GM18873 (cell line): Measurements from ENCODE around the gene TXNDC11.
"Not testable (repeated sequence)": the region's sequence is repeated elsewhere in the genome, so short reads cannot be mapped to it uniquely, and the experiment has no call there.

Experiments used
- ATAC-seq: cut with Tn5 transposase; IDR thresholded peaks from one replicate; pipeline ENCODE4 v1.9.1; 2021; ENCODE audit warnings: mild to moderate bottlenecking, moderate library complexity, moderate number of reproducible peaks; ENCODE audit not compliant: unreplicated experiment, low FRiP score

Gene TXNDC11, protein sequence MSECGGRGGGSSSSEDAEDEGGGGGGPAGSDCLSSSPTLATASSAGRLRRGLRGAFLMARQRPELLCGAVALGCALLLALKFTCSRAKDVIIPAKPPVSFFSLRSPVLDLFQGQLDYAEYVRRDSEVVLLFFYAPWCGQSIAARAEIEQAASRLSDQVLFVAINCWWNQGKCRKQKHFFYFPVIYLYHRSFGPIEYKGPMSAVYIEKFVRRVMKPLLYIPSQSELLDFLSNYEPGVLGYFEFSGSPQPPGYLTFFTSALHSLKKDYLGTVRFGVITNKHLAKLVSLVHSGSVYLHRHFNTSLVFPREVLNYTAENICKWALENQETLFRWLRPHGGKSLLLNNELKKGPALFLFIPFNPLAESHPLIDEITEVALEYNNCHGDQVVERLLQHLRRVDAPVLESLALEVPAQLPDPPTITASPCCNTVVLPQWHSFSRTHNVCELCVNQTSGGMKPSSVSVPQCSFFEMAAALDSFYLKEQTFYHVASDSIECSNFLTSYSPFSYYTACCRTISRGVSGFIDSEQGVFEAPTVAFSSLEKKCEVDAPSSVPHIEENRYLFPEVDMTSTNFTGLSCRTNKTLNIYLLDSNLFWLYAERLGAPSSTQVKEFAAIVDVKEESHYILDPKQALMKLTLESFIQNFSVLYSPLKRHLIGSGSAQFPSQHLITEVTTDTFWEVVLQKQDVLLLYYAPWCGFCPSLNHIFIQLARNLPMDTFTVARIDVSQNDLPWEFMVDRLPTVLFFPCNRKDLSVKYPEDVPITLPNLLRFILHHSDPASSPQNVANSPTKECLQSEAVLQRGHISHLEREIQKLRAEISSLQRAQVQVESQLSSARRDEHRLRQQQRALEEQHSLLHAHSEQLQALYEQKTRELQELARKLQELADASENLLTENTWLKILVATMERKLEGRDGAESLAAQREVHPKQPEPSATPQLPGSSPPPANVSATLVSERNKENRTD

DNA sequence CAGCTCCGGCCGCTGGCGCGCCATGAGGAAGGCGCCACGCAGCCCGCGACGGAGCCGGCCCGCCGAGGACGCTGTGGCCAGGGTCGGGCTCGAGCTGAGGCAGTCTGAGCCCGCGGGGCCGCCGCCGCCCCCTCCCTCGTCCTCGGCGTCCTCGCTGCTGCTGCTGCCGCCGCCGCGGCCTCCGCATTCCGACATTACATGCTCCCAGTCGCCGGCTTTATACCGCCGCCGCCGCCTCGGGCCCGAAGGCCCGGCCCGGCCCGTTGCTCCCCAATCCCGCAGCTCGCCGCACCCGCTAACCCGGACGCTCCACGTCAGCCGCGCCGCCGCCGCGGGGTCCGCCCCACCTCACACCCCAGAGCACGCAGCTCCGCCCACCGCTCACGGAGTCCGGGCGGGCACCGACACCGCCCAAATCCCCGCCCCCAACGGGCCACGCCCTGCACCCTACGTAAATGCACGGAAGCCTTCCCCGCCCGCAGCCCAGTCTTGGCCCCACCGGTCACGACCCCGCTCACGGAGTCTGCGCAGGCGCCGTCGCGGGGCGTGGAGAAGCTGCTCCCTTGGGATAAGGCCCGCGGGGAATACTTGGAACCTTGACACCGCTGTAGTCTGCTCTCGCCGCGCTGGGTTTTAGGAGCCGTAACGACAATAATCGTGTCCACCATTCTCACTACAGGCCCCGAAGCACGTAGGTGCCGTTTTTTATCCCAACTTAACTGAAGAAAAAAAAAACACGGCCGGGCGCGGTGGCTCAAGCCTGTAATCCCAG lies at the start of gene TXNDC11:
TXNDC11 (minus strand) TSS at position 322 of the 772 bp plus-strand sequence; CDS start at position 195, 127 bp downstream.
- peak; percentile 88 for ATAC-seq

DNA sequence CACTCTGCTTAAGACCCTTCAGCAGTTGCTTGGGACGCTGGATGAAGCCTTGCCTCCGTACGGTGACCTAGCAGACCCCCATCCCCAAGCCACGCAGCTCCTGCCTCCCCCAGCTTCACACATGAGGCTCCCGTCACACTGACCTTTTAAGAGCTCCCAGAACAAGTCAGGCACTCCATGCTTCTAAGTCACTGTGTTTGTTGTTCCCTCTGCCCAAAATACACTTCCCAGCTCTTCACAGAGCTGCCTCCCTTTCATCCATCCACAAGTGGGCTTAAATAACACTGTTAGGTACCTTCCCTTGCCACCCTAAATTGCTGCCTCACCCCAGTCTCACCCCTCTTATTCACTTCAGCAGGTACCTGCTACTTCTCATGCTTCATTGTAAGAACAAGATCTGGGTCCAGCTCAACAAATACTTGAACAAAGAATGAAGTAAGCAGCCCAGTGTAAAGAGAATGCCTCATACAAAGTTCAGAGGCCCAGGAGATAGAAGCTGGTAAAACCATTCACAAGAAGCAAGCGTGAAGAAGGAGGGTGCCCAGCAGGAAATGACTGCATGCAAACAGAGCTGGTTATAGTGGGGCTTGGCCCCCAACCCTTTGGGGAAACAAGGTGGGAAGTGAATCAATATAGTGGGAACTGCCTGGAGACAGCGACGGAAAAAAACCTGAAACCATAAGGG lies 48.6 kb upstream of the TXNDC11 start:
- no peak for ATAC-seq

- no peak for ATAC-seq
Measured at GRCh38 chr16:11788914-11789313, 46.3 kb upstream of the TXNDC11 start.

GRCh38 chr16:11784980-11785599 lies 42.4 kb upstream of the TXNDC11 start:
- ATAC-seq: not testable (repeated sequence)

GRCh38 chr16:11784381-11784780 lies 41.7 kb upstream of the TXNDC11 start:
- not testable (repeated sequence) for ATAC-seq

GRCh38 chr16:11784038-11784369 lies 41.3 kb upstream of the TXNDC11 start:
- no peak for ATAC-seq

GRCh38 chr16:11783319-11784037 lies 40.8 kb upstream of the TXNDC11 start:
- peak; percentile 51 for ATAC-seq

DNA sequence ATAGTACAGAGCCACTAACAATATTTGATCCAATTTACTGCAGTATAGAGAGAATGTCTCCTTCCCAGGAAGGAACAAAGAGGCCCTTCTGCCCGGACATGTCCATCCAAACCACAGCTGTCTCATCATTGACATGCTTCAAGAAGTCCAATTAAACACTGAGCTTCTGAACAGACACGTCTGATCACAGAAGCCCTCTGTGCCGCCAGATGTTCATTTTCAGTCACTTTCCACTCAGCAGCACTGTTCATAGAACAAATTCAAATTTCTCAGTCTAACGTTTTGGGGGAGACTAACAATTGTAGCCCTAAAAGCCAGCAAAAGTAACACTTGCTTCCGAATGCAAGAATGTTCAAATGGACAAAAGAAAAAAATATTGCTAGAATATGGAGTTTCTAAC lies 39.1 kb upstream of the TXNDC11 start:
- ATAC-seq: no peak

- ATAC-seq: no peak
Measured at GRCh38 chr16:11780991-11781680, 38.5 kb upstream of the TXNDC11 start.

GRCh38 chr16:11779074-11779473 lies 36.4 kb upstream of the TXNDC11 start:
- no peak for ATAC-seq

GRCh38 chr16:11774065-11774626 lies 31.5 kb upstream of the TXNDC11 start:
- ATAC-seq: no peak

DNA sequence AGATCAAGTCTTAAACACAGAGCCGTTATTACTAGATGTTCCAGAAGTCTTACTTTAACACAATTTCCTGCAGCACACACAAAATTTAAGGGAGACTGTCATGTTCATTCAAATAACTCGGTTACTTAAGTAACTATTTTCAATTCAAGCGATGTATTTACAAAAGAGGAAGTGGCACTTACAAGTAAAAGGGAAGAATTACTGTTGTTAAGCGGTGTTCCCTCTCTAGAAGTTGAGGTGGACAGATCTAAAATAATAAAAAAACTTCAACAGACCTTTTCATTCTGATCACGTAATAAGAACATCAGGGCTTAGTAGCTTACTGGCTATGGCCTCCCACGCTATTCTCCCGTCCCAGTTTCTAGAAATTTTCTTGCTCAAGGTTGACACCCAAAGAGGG lies 26.2 kb upstream of the TXNDC11 start:
- ATAC-seq: no peak

DNA sequence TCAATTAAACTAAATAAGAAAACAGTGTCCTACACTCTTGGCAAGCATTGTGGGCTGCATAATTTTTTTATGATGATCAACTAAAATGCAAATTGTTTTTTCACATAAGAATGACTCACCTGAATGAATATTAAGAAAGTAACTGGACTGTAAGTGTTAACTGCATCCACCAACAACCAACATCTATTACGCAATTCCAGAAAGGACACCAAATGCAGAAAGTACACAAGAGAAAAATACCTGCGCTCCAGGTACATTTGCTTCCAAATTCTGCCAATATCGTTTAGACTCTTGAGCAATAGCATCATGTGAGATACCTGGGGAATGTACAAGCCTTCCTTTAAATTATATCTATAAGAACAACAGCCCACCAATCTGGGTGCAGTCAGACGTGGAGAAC lies 19.8 kb upstream of the TXNDC11 start:
- no peak for ATAC-seq

GRCh38 chr16:11759997-11760396 lies 17.3 kb upstream of the TXNDC11 start:
- no peak for ATAC-seq

DNA sequence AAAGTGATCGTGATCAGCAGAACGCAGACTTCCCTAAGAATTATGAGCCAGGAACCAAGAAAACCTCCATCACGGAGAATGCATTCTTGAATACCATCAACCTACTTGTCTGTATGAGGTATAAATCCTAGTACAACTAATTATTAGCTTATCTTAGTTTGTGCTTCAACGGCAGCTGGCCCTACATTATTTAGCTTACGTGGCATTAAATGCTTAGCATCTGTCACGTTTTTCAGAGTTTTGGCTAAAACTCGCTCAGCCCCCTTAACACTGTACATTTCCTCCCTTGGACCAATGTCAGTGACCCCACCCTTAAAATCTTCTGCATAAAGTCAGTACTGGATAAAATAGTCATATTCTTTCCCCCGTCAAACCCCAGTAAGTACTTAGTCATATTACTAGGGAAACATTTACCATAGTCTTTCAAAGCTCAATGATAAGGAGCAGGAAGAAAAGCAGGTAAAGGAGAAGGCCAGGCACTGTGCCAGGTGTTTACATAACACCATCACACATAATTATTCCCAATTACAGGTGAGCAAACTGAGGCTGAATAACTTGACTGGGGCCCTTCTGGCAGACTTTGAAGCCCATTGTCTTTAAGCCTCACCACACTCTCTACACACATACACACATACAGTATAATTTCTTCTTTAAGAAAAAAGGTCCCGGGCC lies 16.6 kb upstream of the TXNDC11 start:
- ATAC-seq: no peak

DNA sequence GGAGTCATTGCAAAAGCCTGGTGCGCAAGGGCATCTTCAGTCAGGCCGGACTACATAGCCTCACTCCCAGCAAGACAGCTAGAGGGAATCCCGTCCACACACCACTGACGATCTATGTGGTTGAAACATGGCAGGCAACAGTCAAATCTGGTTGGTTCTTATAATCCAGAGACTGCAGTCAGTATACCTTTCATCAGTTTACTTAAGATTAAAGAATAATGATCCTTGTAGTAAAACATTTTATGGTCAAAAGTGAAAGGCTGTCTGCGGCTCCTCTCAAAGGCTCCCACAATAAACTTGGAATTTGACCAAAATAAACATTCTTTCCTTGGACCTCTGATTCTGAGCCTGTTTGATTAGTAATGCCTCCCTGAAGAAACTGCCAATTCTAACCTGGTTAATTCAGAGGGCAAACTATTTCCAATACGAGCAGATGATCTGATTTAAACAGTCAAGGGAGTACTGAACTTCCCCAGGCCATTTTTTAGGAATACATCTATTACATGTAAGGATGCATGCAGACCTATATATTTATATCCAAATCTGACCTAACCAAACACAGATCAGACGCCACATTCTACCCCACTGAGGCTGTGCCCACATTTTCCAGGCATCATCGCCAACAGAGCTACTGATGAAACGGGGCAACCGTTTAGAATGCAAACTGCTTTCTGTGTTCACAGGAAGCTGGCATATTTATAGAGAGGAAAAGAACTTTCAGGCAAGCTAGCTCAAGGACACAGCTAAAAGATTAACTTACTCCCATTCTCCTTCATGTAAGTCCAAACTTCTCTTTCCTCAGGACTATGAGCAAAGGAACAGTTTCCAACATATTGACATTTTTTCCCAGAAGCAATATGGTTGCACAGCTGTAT lies 15.3 kb upstream of the TXNDC11 start:
- no peak for ATAC-seq

GRCh38 chr16:11756248-11756647 lies 13.6 kb upstream of the TXNDC11 start:
- ATAC-seq: no peak
